Measurements from ENCODE around the gene CLSTN2.

The CLSTN2 gene

DNA sequence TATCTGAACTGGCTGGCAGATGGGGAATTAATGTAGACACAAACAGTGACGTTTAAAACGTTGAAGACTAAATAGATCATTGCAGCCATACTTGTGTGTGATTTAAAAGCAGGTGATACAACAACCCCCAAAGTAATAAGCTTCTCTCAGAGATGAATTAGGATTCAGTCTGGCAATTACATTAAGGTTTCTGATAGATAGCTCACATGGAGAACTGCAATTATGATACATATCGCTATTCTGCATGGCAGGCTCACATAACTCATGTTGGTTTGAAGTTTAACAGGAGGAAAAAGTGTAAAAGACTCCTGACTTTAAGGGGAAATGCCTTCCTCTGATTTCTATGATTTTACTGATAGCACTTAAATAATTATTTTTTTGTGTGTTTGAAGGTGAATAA, 196.9 kb downstream of the CLSTN2 start:
- DNase-seq = no peak
- no peak overlapping the region for H3K4me3 ChIP-seq (ENCODE audit: low read depth, low read length)

DNA sequence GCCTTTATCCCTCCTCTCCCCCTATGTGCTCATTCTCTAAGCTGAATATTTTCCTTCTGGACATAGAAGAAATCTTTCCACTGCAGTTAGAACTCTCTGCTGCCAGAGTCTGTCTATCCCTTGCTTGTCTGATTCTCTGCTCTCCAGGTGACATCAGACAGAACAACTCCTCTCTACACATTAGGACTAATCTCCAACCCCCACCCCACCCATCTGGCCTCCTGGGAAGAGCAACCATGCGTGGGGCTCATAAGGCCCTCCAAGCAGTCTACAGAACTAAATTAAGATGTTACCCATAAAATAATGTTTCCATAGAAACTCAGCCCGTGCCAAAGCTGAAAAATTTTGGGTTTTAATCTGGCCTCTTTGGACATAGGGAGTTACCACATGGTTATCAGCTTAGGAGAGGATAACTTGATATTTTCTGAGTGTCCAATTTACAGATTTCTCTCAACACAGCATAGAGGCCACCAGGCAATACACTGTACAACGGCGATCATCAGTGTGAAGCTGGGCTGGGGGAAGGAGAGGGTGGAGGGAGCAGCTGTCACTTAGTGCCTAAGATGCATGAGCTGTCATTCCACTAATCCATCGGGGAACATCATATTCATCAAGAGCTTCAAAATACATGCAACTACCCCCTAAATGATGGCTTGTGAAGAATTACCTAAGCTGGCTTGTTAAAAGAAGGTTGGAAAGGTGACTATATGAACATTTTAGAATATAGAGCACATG, 199.4 kb downstream of the CLSTN2 start:
- peak; percentile 91 for DNase-seq
- H3K9me3 ChIP-seq (ENCODE audit: severe bottlenecking) = no peaks in the 10 kb centered on the region
- TF ChIP-seq, protein P1, sequence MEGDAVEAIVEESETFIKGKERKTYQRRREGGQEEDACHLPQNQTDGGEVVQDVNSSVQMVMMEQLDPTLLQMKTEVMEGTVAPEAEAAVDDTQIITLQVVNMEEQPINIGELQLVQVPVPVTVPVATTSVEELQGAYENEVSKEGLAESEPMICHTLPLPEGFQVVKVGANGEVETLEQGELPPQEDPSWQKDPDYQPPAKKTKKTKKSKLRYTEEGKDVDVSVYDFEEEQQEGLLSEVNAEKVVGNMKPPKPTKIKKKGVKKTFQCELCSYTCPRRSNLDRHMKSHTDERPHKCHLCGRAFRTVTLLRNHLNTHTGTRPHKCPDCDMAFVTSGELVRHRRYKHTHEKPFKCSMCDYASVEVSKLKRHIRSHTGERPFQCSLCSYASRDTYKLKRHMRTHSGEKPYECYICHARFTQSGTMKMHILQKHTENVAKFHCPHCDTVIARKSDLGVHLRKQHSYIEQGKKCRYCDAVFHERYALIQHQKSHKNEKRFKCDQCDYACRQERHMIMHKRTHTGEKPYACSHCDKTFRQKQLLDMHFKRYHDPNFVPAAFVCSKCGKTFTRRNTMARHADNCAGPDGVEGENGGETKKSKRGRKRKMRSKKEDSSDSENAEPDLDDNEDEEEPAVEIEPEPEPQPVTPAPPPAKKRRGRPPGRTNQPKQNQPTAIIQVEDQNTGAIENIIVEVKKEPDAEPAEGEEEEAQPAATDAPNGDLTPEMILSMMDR (IDR thresholded peaks at IDR 0.05; ENCODE audit: low read depth, low read length) = no peak
- H3K27me3 ChIP-seq (ENCODE audit: insufficient read depth, low read depth, severe bottlenecking) = no peaks in the 10 kb centered on the region
- peak overlapping the region; percentile 87 for H3K27ac ChIP-seq
- H3K36me3 ChIP-seq = no peaks in the 10 kb centered on the region
- H3K4me3 ChIP-seq (ENCODE audit: low read depth, low read length) = peak overlapping the region; percentile 23

More for the DNA sequence above, 196.9 kb downstream of the CLSTN2 start:
- H3K36me3 ChIP-seq = no peaks in the 10 kb centered on the region
- peak overlapping the region; percentile 87 for H3K27ac ChIP-seq
- TF ChIP-seq, protein P1 (IDR thresholded peaks at IDR 0.05; ENCODE audit: low read depth, low read length) = no peak
- no peaks in the 10 kb centered on the region for H3K9me3 ChIP-seq (ENCODE audit: severe bottlenecking)
- no peaks in the 10 kb centered on the region for H3K27me3 ChIP-seq (ENCODE audit: insufficient read depth, low read depth, severe bottlenecking)

DNA sequence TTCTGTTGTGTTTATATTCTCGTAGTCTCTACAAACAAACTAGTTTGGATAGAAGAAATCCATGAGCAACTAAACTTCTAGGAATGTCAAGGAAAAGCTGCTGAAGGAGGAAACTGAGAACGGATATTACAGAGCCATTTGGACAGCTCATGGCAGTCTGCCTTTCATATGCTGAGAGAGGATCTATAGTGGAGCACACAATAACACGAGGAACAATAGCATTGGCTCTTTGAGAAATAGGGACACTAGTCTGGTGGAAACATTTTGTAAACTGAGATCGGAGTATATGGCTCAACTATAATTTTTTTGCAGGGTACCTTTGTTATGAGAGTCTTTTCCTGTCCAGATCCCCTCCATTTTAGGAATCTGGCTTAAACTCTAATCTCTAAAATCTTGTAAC, 200.5 kb downstream of the CLSTN2 start:
- H3K27me3 ChIP-seq (ENCODE audit: insufficient read depth, low read depth, severe bottlenecking) = no peaks in the 10 kb centered on the region
- no peaks in the 10 kb centered on the region for H3K9me3 ChIP-seq (ENCODE audit: severe bottlenecking)
- H3K36me3 ChIP-seq = no peaks in the 10 kb centered on the region
- no peak for DNase-seq
- peak overlapping the region; percentile 48 for H3K27ac ChIP-seq
- no peak overlapping the region; the same call in 1 of the 2 replicates for H3K4me3 ChIP-seq (ENCODE audit: low read depth, low read length)
- TF ChIP-seq, protein P1 (IDR thresholded peaks at IDR 0.05; ENCODE audit: low read depth, low read length) = no peak

DNA sequence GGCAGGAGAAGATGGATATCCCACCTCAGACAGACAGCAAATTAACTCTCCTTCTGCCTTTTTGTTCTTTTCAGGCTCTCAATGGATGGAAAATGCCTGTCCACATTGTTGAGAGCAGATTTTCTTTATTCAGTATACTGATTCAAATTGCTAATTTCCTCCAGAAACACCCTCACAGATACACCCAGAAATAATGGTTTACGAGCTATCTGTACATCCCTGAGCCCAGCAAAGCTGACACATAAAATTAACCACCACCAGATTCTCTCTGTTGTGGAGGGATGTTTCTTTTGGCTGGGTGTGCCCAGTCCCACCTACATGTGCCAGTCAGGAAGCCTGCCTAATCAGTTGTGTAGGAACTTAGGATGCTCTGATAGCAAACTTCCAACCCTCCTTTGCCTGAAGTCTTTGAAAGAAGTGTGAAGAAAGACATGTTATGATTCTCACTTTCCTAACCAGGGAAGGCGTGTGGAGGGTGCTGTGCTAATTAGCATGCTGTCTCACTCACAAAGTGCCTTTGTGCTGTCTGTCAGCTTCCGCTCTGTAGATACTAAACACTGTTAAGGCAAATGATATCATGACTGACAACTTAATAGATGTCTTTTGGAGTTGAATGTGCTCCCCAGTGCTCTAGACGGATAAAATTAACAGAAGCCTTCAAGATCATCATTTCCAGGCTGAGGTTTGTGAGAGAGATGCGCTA, 208.5 kb downstream of the CLSTN2 start:
- Histone ChIP-seq H3K4me3 (ENCODE audit: low read depth, low read length) (no peak overlapping the region), H3K9me3 (ENCODE audit: severe bottlenecking) (no peaks in the 10 kb centered on the region), H3K36me3 (no peaks in the 10 kb centered on the region), H3K27ac (no peak overlapping the region), H3K27me3 (ENCODE audit: insufficient read depth, low read depth, severe bottlenecking) (no peaks in the 10 kb centered on the region)
- TF ChIP-seq, protein P1 (IDR thresholded peaks at IDR 0.05; ENCODE audit: low read depth, low read length) = no peak
- no peak for DNase-seq

DNA sequence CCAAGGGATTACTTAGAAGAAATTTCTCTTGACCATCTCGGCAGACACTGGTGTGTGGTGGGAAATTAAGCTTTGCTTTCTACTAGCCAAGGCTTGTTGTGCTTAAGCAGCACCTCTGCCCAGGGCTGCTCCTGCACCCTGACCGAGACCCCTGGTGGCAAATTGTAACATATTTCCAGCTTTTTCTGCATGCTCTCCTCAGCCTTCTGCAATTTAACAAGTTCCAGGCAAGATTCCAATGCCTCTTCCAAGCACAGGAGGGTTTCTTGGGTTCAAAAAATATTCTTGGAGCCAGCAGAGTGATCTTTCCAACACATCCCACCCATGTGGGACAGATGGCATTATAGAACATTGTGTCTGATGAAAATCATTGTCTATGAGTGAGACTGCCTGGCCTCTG, 210.5 kb downstream of the CLSTN2 start:
- Histone ChIP-seq H3K36me3 (no peaks in the 10 kb centered on the region), H3K4me3 (ENCODE audit: low read depth, low read length) (no peak overlapping the region), H3K27ac (no peak overlapping the region), H3K9me3 (ENCODE audit: severe bottlenecking) (no peaks in the 10 kb centered on the region), H3K27me3 (ENCODE audit: insufficient read depth, low read depth, severe bottlenecking) (no peaks in the 10 kb centered on the region)
- TF ChIP-seq, protein P1 (IDR thresholded peaks at IDR 0.05; ENCODE audit: low read depth, low read length) = 0 out of 2 replicates have a peak, but pooled peaks have one; percentile 12
- no peak for DNase-seq

Measured in WERI-Rb-1 (cell line).